GM23338 (cell line): ENCODE data around the gene KDSR. TPM values are rescaled to one million over a fixed set of nuclear protein-coding genes. Genes with fewer than 3 reads are reported as not detected.

Experiments used
- ATAC-seq: fragments of 200-7000 bp; cut with Tn5 transposase; 3 replicates; pipeline ENCODE4 v1.9.1; 2020
- DNase-seq: peaks from one replicate; pipeline ENCODE4 v3.0.0-alpha.2; 2015; ENCODE audit warnings: low spot score
- H2AFZ ChIP-seq: fragments of 200-600 bp; sonication (generic); 2 replicates; pipeline ENCODE4 v1.8.0; 2016; ENCODE audit warnings: antibody characterized with exemption, mild to moderate bottlenecking, moderate library complexity
- H3F3A ChIP-seq: fragments of 200-600 bp; sonication (generic); replicated peaks from 2 replicates; pipeline ENCODE4 v1.8.0; 2017; ENCODE audit warnings: antibody characterized with exemption, mixed run types, low read depth
- H3K27ac ChIP-seq: fragments of 200-600 bp; sonication (generic); 2 replicates; pipeline ENCODE4 v1.6.1; 2016; ENCODE audit warnings: low read depth
- H3K27me3 ChIP-seq: fragments of 200-600 bp; sonication (generic); 2 replicates; pipeline ENCODE4 v1.8.0; 2016; ENCODE audit warnings: mild to moderate bottlenecking, mixed run types, moderate library complexity; ENCODE audit not compliant: insufficient read depth
- H3K36me3 ChIP-seq: fragments of 200-600 bp; sonication (generic); 2 replicates; pipeline ENCODE4 v1.8.0; 2016; ENCODE audit warnings: mild to moderate bottlenecking; ENCODE audit not compliant: insufficient read depth
- H3K4me1 ChIP-seq: fragments of 200-600 bp; sonication (generic); 2 replicates; pipeline ENCODE4 v1.8.0; 2016; ENCODE audit warnings: mild to moderate bottlenecking, moderate library complexity; ENCODE audit not compliant: insufficient read depth
- H3K4me2 ChIP-seq: fragments of 200-600 bp; sonication (generic); 2 replicates; pipeline ENCODE4 v1.7.1; 2017; ENCODE audit warnings: mixed run types
- H3K4me3 ChIP-seq: fragments of 200-600 bp; sonication (generic); 2 replicates; pipeline ENCODE4 v1.6.1; 2016; ENCODE audit warnings: mixed run types
- H3K79me2 ChIP-seq: fragments of 200-600 bp; sonication (generic); replicated peaks from 2 replicates; pipeline ENCODE4 v1.8.0; 2017; ENCODE audit warnings: mild to moderate bottlenecking; ENCODE audit not compliant: insufficient read depth
- H3K9me2 ChIP-seq: fragments of 200-600 bp; sonication (generic); 2 replicates; pipeline ENCODE4 v1.8.0; 2017; ENCODE audit not compliant: insufficient read depth
- H4K20me1 ChIP-seq: fragments of 200-600 bp; sonication (generic); replicated peaks from 2 replicates; pipeline ENCODE4 v1.8.0; 2017; ENCODE audit warnings: mild to moderate bottlenecking; ENCODE audit not compliant: insufficient read depth
- H3K27ac Mint-ChIP-seq: 2 replicates; pipeline ENCODE4 v1.8.0; 2020; ENCODE audit warnings: inconsistent platforms, mild to moderate bottlenecking, moderate library complexity, mixed read lengths
- H3K27me3 Mint-ChIP-seq: 3 replicates; pipeline ENCODE4 v1.8.0; 2022; ENCODE audit warnings: low read depth, mild to moderate bottlenecking, moderate library complexity, mixed read lengths, inconsistent platforms; ENCODE audit not compliant: insufficient read depth, poor library complexity
- H3K36me3 Mint-ChIP-seq: 3 replicates; pipeline ENCODE4 v1.8.0; 2021; ENCODE audit warnings: low read depth, mild to moderate bottlenecking, inconsistent platforms, moderate library complexity, mixed read lengths
- H3K4me1 Mint-ChIP-seq: 3 replicates; pipeline ENCODE4 v1.8.0; 2020; ENCODE audit warnings: mild to moderate bottlenecking, inconsistent platforms, mixed read lengths
- H3K4me3 Mint-ChIP-seq: 3 replicates; pipeline ENCODE4 v1.8.0; 2021; ENCODE audit warnings: moderate library complexity, mild to moderate bottlenecking, inconsistent platforms, mixed read lengths
- H3K9me3 Mint-ChIP-seq: 3 replicates; pipeline ENCODE4 v1.8.0; 2020; ENCODE audit warnings: moderate library complexity, mild to moderate bottlenecking, inconsistent platforms, mixed read lengths
- EZH2 ChIP-seq: fragments of 200-600 bp; sonication (generic); IDR thresholded peaks from one replicate; pipeline ENCODE4 v1.8.0; 2017; ENCODE audit warnings: antibody characterized with exemption, mild to moderate bottlenecking, low read depth; ENCODE audit not compliant: unreplicated experiment
- EZH2phosphoT487 ChIP-seq: fragments of 200-600 bp; sonication (generic); IDR thresholded peaks from one replicate; pipeline ENCODE4 v1.8.1; 2018; ENCODE audit warnings: antibody characterized with exemption; ENCODE audit not compliant: unreplicated experiment
- JUNB ChIP-seq: IDR thresholded peaks from one replicate; pipeline ENCODE4 v1.6.1; 2016; ENCODE audit warnings: antibody characterized with exemption; ENCODE audit not compliant: unreplicated experiment
- NANOG ChIP-seq: IDR thresholded peaks from 2 replicates; pipeline ENCODE4 v1.6.1; 2016; ENCODE audit warnings: antibody characterized with exemption, borderline replicate concordance
- POLR2AphosphoS5 ChIP-seq: IDR thresholded peaks from 2 replicates; pipeline ENCODE4 v1.6.1; 2016; ENCODE audit warnings: antibody characterized with exemption, low read depth
- STAT1 ChIP-seq: IDR thresholded peaks from one replicate; pipeline ENCODE4 v1.6.1; 2016; ENCODE audit warnings: antibody characterized with exemption; ENCODE audit not compliant: unreplicated experiment
- ZNF331 ChIP-seq: fragments of 250-450 bp; sonication (Bioruptor Pico); IDR thresholded peaks from 2 replicates; pipeline ENCODE4 v1.5.0; 2020; ENCODE audit warnings: low read depth, mild to moderate bottlenecking, moderate library complexity
- polyA plus RNA-seq: library from polyadenylated mRNA; unstranded; fragments of >200 nt; fragmentation: Nextera tagmentation; extraction: Ambion mirVana; gene quantifications from 2 replicates; pipeline ENCODE4 v1.2.1, GENCODE V29; 2016
- total RNA-seq: library from RNA; depleted of rRNA; stranded (reverse); fragments of >200 nt; shearing (Covaris generic); gene quantifications from 2 replicates; pipeline ENCODE4 v1.2.3, GENCODE V29; 2014
- TF ChIP-seq, protein P1 (sequence below): fragments of 250-450 bp; sonication (Bioruptor Pico); IDR thresholded peaks from 2 replicates; pipeline ENCODE4 v1.5.0; 2020; ENCODE audit warnings: mild to moderate bottlenecking, moderate library complexity
- TF ChIP-seq, protein P2 (sequence below): IDR thresholded peaks from 2 replicates; pipeline ENCODE4 v1.6.1; 2016; ENCODE audit warnings: antibody characterized with exemption
- TF ChIP-seq, protein P3 (sequence below), 2 experiments: fragments of 200-600 bp in 1 of 2; sonication (generic) in 1 of 2; conservative IDR thresholded peaks; 2 replicates each; pipeline versions ENCODE4 v1.5.1 to v1.6.1; 2016 to 2017; ENCODE audit warnings: antibody characterized with exemption in 2 of 2, low read depth in 2 of 2, mild to moderate bottlenecking in 2 of 2, moderate library complexity in 1 of 2

KDSR gene
- total and polyA plus RNA-seq, 2 experiments from 2014 or later = 23.7 to 36.3 TPM

DNA sequence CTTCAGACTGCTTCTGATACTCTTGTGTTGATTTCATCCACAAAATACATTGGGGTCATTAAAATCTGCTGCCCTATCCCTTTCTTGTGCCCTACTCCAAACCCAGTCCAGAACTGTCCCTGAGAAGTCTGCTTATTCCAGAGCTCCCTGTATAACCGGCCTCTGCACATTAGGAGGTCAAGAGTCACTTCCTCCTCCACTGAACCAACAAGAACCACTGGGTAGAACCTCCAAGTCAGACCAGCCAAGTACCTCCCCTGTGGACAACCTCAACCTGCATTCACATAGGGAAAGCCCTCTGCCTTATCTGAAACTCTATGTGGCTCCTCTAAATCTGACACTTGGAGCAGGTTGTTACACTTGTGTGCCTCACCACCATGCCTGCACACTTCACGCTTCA is 22.1 kb downstream of the KDSR start (continued):
- TF ChIP-seq, protein P1, sequence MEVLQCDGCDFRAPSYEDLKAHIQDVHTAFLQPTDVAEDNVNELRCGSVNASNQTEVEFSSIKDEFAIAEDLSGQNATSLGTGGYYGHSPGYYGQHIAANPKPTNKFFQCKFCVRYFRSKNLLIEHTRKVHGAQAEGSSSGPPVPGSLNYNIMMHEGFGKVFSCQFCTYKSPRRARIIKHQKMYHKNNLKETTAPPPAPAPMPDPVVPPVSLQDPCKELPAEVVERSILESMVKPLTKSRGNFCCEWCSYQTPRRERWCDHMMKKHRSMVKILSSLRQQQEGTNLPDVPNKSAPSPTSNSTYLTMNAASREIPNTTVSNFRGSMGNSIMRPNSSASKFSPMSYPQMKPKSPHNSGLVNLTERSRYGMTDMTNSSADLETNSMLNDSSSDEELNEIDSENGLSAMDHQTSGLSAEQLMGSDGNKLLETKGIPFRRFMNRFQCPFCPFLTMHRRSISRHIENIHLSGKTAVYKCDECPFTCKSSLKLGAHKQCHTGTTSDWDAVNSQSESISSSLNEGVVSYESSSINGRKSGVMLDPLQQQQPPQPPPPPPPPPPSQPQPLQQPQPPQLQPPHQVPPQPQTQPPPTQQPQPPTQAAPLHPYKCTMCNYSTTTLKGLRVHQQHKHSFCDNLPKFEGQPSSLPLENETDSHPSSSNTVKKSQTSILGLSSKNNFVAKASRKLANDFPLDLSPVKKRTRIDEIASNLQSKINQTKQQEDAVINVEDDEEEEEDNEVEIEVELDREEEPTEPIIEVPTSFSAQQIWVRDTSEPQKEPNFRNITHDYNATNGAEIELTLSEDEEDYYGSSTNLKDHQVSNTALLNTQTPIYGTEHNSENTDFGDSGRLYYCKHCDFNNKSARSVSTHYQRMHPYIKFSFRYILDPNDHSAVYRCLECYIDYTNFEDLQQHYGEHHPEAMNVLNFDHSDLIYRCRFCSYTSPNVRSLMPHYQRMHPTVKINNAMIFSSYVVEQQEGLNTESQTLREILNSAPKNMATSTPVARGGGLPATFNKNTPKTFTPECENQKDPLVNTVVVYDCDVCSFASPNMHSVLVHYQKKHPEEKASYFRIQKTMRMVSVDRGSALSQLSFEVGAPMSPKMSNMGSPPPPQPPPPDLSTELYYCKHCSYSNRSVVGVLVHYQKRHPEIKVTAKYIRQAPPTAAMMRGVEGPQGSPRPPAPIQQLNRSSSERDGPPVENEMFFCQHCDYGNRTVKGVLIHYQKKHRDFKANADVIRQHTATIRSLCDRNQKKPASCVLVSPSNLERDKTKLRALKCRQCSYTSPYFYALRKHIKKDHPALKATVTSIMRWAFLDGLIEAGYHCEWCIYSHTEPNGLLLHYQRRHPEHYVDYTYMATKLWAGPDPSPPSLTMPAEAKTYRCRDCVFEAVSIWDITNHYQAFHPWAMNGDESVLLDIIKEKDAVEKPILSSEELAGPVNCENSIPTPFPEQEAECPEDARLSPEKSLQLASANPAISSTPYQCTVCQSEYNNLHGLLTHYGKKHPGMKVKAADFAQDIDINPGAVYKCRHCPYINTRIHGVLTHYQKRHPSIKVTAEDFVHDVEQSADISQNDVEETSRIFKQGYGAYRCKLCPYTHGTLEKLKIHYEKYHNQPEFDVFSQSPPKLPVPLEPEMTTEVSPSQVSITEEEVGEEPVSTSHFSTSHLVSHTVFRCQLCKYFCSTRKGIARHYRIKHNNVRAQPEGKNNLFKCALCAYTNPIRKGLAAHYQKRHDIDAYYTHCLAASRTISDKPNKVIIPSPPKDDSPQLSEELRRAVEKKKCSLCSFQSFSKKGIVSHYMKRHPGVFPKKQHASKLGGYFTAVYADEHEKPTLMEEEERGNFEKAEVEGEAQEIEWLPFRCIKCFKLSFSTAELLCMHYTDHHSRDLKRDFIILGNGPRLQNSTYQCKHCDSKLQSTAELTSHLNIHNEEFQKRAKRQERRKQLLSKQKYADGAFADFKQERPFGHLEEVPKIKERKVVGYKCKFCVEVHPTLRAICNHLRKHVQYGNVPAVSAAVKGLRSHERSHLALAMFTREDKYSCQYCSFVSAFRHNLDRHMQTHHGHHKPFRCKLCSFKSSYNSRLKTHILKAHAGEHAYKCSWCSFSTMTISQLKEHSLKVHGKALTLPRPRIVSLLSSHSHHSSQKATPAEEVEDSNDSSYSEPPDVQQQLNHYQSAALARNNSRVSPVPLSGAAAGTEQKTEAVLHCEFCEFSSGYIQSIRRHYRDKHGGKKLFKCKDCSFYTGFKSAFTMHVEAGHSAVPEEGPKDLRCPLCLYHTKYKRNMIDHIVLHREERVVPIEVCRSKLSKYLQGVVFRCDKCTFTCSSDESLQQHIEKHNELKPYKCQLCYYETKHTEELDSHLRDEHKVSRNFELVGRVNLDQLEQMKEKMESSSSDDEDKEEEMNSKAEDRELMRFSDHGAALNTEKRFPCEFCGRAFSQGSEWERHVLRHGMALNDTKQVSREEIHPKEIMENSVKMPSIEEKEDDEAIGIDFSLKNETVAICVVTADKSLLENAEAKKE (CRISPR knock-in tag) = no peak
- TF ChIP-seq JUNB (no peak), STAT1 (no peak), EZH2phosphoT487 (no peak), POLR2AphosphoS5 (no peak), NANOG (no peak), EZH2 (no peak)

DNA sequence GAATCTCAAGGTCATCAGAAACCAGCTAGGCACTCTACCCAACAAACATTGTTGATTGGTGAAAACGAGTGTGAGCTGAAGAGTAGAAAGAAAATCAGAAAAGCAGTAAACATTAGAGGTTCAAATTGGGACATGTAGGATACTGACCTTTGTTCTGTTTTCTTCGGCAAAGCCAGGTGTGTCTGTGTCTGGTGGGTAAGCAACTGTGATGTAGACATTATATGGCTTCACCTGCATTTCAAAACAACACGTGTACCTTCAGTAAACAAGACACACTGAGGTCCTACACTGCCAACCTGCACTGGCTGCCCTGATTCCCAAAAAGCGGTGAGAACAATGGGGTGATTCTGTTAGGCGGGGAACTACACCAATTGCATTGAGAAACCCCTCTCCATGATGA is 22.7 kb downstream of the KDSR start:
- H3K4me3 ChIP-seq = no peak overlapping the region
- H3K9me3 Mint-ChIP-seq = no peaks in the 10 kb centered on the region
- H2AFZ ChIP-seq = no peak overlapping the region
- DNase-seq = no peak
- H3K4me1 ChIP-seq = peaks cover 15% of the 10 kb centered on the region
- H4K20me1 ChIP-seq = no peaks in the 10 kb centered on the region; the same call in 1 of the 2 replicates
- ATAC-seq = no peak
- no peak overlapping the region for H3K4me3 Mint-ChIP-seq
- no peaks in the 10 kb centered on the region for H3F3A ChIP-seq
- no peak overlapping the region for H3K27ac Mint-ChIP-seq
- H3K4me1 Mint-ChIP-seq = peaks cover 17% of the 10 kb centered on the region
- H3K27ac ChIP-seq = no peak overlapping the region
- peaks cover 54% of the 10 kb centered on the region for H3K36me3 Mint-ChIP-seq
- H3K9me2 ChIP-seq = no peaks in the 10 kb centered on the region
- peaks cover 6% of the 10 kb centered on the region; the same call in 1 of the 2 replicates for H3K36me3 ChIP-seq
- H3K27me3 Mint-ChIP-seq = no peaks in the 10 kb centered on the region
- H3K27me3 ChIP-seq = no peaks in the 10 kb centered on the region
- no peak overlapping the region for H3K4me2 ChIP-seq
- H3K79me2 ChIP-seq = no peaks in the 10 kb centered on the region
- no peak for TF ChIP-seq EZH2phosphoT487
- no peak for TF ChIP-seq NANOG
- TF ChIP-seq, protein P2, sequence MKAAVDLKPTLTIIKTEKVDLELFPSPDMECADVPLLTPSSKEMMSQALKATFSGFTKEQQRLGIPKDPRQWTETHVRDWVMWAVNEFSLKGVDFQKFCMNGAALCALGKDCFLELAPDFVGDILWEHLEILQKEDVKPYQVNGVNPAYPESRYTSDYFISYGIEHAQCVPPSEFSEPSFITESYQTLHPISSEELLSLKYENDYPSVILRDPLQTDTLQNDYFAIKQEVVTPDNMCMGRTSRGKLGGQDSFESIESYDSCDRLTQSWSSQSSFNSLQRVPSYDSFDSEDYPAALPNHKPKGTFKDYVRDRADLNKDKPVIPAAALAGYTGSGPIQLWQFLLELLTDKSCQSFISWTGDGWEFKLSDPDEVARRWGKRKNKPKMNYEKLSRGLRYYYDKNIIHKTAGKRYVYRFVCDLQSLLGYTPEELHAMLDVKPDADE = no peak
- TF ChIP-seq ZNF331 = no peak
- TF ChIP-seq, protein P3, sequence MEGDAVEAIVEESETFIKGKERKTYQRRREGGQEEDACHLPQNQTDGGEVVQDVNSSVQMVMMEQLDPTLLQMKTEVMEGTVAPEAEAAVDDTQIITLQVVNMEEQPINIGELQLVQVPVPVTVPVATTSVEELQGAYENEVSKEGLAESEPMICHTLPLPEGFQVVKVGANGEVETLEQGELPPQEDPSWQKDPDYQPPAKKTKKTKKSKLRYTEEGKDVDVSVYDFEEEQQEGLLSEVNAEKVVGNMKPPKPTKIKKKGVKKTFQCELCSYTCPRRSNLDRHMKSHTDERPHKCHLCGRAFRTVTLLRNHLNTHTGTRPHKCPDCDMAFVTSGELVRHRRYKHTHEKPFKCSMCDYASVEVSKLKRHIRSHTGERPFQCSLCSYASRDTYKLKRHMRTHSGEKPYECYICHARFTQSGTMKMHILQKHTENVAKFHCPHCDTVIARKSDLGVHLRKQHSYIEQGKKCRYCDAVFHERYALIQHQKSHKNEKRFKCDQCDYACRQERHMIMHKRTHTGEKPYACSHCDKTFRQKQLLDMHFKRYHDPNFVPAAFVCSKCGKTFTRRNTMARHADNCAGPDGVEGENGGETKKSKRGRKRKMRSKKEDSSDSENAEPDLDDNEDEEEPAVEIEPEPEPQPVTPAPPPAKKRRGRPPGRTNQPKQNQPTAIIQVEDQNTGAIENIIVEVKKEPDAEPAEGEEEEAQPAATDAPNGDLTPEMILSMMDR (conservative IDR thresholded peaks at IDR 0.05; ENCODE audit: low read depth in 2 of 2) = no peak
- TF ChIP-seq STAT1 = no peak
